Fibroblast of lung (primary cell): ENCODE data around the gene KERA. TPM values are rescaled to one million over a fixed set of nuclear protein-coding genes. Genes with fewer than 3 reads are reported as not detected.

Experiments used
- DNase-seq, 2 donors: peaks; one replicate each; pipeline versions ENCODE4 v3.0.0 to v3.0.0-alpha.2; 2010; ENCODE audit warnings: low read depth in 2 of 2
- H2AFZ ChIP-seq: 2 replicates; pipeline ENCODE4 v1.5.1; 2012; ENCODE audit warnings: low read length, control low read depth, inconsistent platforms
- H3K27ac ChIP-seq: 2 replicates; pipeline ENCODE4 v1.5.1; 2011; ENCODE audit warnings: low read length, control low read depth; ENCODE audit not compliant: insufficient read depth
- H3K27me3 ChIP-seq: 2 replicates; pipeline ENCODE4 v1.5.1; 2011; ENCODE audit warnings: mild to moderate bottlenecking, low read length; ENCODE audit not compliant: control insufficient read depth, insufficient read depth
- H3K36me3 ChIP-seq: 2 replicates; pipeline ENCODE4 v1.5.1; 2011; ENCODE audit warnings: low read length; ENCODE audit not compliant: control insufficient read depth, insufficient read depth
- H3K4me1 ChIP-seq: 2 replicates; pipeline ENCODE4 v1.5.1; 2011; ENCODE audit warnings: low read length; ENCODE audit not compliant: control insufficient read depth, insufficient read depth; ENCODE audit errors: extremely low read depth
- H3K4me2 ChIP-seq: 2 replicates; pipeline ENCODE4 v1.5.1; 2011; ENCODE audit warnings: low read length, control low read depth; ENCODE audit not compliant: insufficient read depth; ENCODE audit errors: extremely low read depth
- H3K4me3 ChIP-seq, 4 experiments: fragments of 200-600 bp in 1 of 4; sonication (generic) in 1 of 4; replicated peaks in 1 of 4; 2 replicates each; pipeline ENCODE4 v1.5.1; 2011 to 2016; ENCODE audit warnings: low read length in 4 of 4, low read depth in 3 of 4, mild to moderate bottlenecking in 3 of 4, control low read depth in 2 of 4, inconsistent platforms in 1 of 4, mixed read lengths in 1 of 4; ENCODE audit not compliant: insufficient read depth in 1 of 4; ENCODE audit errors: control extremely low read depth in 1 of 4
- H3K79me2 ChIP-seq: 2 replicates; pipeline ENCODE4 v1.5.1; 2012; ENCODE audit warnings: mild to moderate bottlenecking, low read length, inconsistent platforms; ENCODE audit not compliant: control insufficient read depth, insufficient read depth
- H3K9ac ChIP-seq: 2 replicates; pipeline ENCODE4 v1.5.1; 2011; ENCODE audit warnings: mild to moderate bottlenecking, low read length, control low read depth; ENCODE audit not compliant: insufficient read depth
- H3K9me3 ChIP-seq: 2 replicates; pipeline ENCODE4 v1.5.1; 2012; ENCODE audit warnings: low read depth, low read length; ENCODE audit not compliant: control insufficient read depth, insufficient read depth
- H4K20me1 ChIP-seq: 2 replicates; pipeline ENCODE4 v1.5.1; 2011; ENCODE audit warnings: low read length; ENCODE audit not compliant: control insufficient read depth, insufficient read depth; ENCODE audit errors: extremely low read depth
- CTCF ChIP-seq, 2 donors: IDR thresholded peaks in 1 of 2; conservative IDR thresholded peaks in 1 of 2; 1 replicate in 1 of 2; 2 replicates in 1 of 2; pipeline ENCODE4 v1.5.1; 2011 to 2012; ENCODE audit warnings: low read length in 2 of 2, control low read depth in 1 of 2, inconsistent platforms in 1 of 2, low read depth in 1 of 2, mild to moderate bottlenecking in 1 of 2
- EZH2 ChIP-seq: IDR thresholded peaks from 2 replicates; pipeline ENCODE4 v1.5.1; 2012; ENCODE audit warnings: low read length, control low read depth, mild to moderate bottlenecking; ENCODE audit errors: missing control alignments
- polyA plus RNA-seq, 2 donors: library from polyadenylated mRNA; depleted of rRNA in 1 of 2; stranded (reverse) in 1 of 2; unstranded in 1 of 2; fragments of >200 nt; gene quantifications; 2 replicates each; pipeline ENCODE4 v1.2.1, GENCODE V29; 2011 to 2012; ENCODE audit warnings: missing spikeins in 1 of 2
- total RNA-seq: library from RNA; depleted of rRNA; stranded (reverse); fragments of >200 nt; gene quantifications from 2 replicates; pipeline ENCODE4 v1.2.1, GENCODE V29; 2014

Gene KERA
- total and polyA plus RNA-seq, 2 donors (not counting 1 experiment from before 2014, with no cell fraction given) = not detected

- no peaks in the 10 kb centered on the region for H3K9me3 ChIP-seq
- no peaks in the 10 kb centered on the region for H3K36me3 ChIP-seq
- no peak overlapping the region for H2AFZ ChIP-seq
- H3K27ac ChIP-seq = no peak overlapping the region
- H3K79me2 ChIP-seq = no peaks in the 10 kb centered on the region
- DNase-seq = peak; percentile 95 to 96
- no peak overlapping the region for H3K4me3 ChIP-seq
- TF ChIP-seq EZH2 (no peak), CTCF (conservative IDR thresholded peaks at IDR 0.05 in 1 of 2, IDR thresholded peaks at IDR 0.05 in 1 of 2; ENCODE audit: low read depth in 1 of 2, low read length in 2 of 2) (no peak)
- H3K9ac ChIP-seq = no peak overlapping the region
- no peaks in the 10 kb centered on the region for H3K27me3 ChIP-seq
- peaks cover 4% of the 10 kb centered on the region for H3K4me1 ChIP-seq
- H4K20me1 ChIP-seq = no peaks in the 10 kb centered on the region
- no peak overlapping the region for H3K4me2 ChIP-seq
Measured at GRCh38 chr12:91098941-91099340, 41.1 kb upstream of the KERA start.

- no peak overlapping the region for H2AFZ ChIP-seq
- H3K4me3 ChIP-seq = no peak overlapping the region
- H3K79me2 ChIP-seq = no peaks in the 10 kb centered on the region
- H3K27me3 ChIP-seq = no peaks in the 10 kb centered on the region
- H3K4me2 ChIP-seq = no peak overlapping the region
- H3K9ac ChIP-seq = no peak overlapping the region
- H3K4me1 ChIP-seq = peaks cover 4% of the 10 kb centered on the region
- H3K27ac ChIP-seq = no peak overlapping the region
- no peaks in the 10 kb centered on the region for H3K36me3 ChIP-seq
- H3K9me3 ChIP-seq = no peaks in the 10 kb centered on the region
- H4K20me1 ChIP-seq = no peaks in the 10 kb centered on the region
- DNase-seq = no peak
- TF ChIP-seq CTCF (conservative IDR thresholded peaks at IDR 0.05 in 1 of 2, IDR thresholded peaks at IDR 0.05 in 1 of 2; ENCODE audit: low read depth in 1 of 2, low read length in 2 of 2) (no peak), EZH2 (no peak)
Measured at GRCh38 chr12:91098461-91098860, 40.6 kb upstream of the KERA start.

GRCh38 chr12:91094957-91095356 lies 37.1 kb upstream of the KERA start:
- H3K36me3 ChIP-seq = no peaks in the 10 kb centered on the region
- no peak overlapping the region for H3K9ac ChIP-seq
- no peak for DNase-seq
- H3K4me3 ChIP-seq = no peak overlapping the region
- no peaks in the 10 kb centered on the region for H3K27me3 ChIP-seq
- no peaks in the 10 kb centered on the region for H3K79me2 ChIP-seq
- H3K4me1 ChIP-seq = peaks cover 4% of the 10 kb centered on the region
- H3K4me2 ChIP-seq = no peak overlapping the region
- no peaks in the 10 kb centered on the region for H3K9me3 ChIP-seq
- no peak for TF ChIP-seq CTCF (conservative IDR thresholded peaks at IDR 0.05 in 1 of 2, IDR thresholded peaks at IDR 0.05 in 1 of 2; ENCODE audit: low read depth in 1 of 2, low read length in 2 of 2)
- TF ChIP-seq EZH2 = no peak
- no peak overlapping the region for H2AFZ ChIP-seq
- no peaks in the 10 kb centered on the region for H4K20me1 ChIP-seq
- no peak overlapping the region for H3K27ac ChIP-seq
